ENCODE data around the gene TRAF7. TPM values are rescaled to one million over a fixed set of nuclear protein-coding genes. Genes with fewer than 3 reads are reported as not detected.
A peak's percentile ranks its signal among the peaks of the same experiment; 100 is the strongest.

TRAF7 gene
- total and polyA plus RNA-seq, 2 of the 13 experiments (the other 11 are each of a cell fraction or from before 2014, with no cell fraction given), result 47.9 to 65.6 TPM

GRCh38 chr16:2147981-2148671 is 7.5 kb upstream of the TRAF7 start, which contains the start of gene RAB26 (continued):
- TF ChIP-seq MYPOP (CRISPR knock-in tag; IDR thresholded peaks at IDR 0.05) (peak; percentile 58; the same call in 1 of the 2 replicates), ARNT (IDR thresholded peaks at IDR 0.05) (no peak), CC2D1A (CRISPR knock-in tag; IDR thresholded peaks at IDR 0.05) (no peak), ZNF569 (CRISPR knock-in tag; IDR thresholded peaks at IDR 0.05; ENCODE audit: borderline replicate concordance) (no peak), TFAP4 (IDR thresholded peaks at IDR 0.05; ENCODE audit: borderline replicate concordance, low read depth) (peak; percentile 82; the same call in 1 of the 2 replicates), ZNF441 (CRISPR knock-in tag; IDR thresholded peaks at IDR 0.05; ENCODE audit: borderline replicate concordance) (no peak), ZNF235 (CRISPR knock-in tag; IDR thresholded peaks at IDR 0.05; ENCODE audit: borderline replicate concordance) (no peak; the same call in 1 of the 2 replicates), ZNF773 (CRISPR knock-in tag; IDR thresholded peaks at IDR 0.05; ENCODE audit: borderline replicate concordance) (no peak), ZBTB7A (CRISPR knock-in tag; IDR thresholded peaks at IDR 0.05) (no peak), MXD3 (CRISPR knock-in tag; IDR thresholded peaks at IDR 0.05) (no peak), JUND (CRISPR knock-in tag; IDR thresholded peaks at IDR 0.05) (no peak), THAP8 (CRISPR knock-in tag; IDR thresholded peaks at IDR 0.05; ENCODE audit: borderline replicate concordance) (no peak), TGIF2 (CRISPR knock-in tag; IDR thresholded peaks at IDR 0.05) (peak; percentile 55; the same call in 1 of the 2 replicates), SP1 (IDR thresholded peaks at IDR 0.05) (no peak), SP1 (CRISPR knock-in tag; IDR thresholded peaks at IDR 0.05) (0 out of 2 replicates have a peak, but pooled peaks have one; percentile 23), ZNF263 (CRISPR knock-in tag; IDR thresholded peaks at IDR 0.05) (no peak), ZFP91 (CRISPR knock-in tag; IDR thresholded peaks at IDR 0.05; ENCODE audit: borderline replicate concordance) (no peak), ZNF282 (IDR thresholded peaks at IDR 0.05; ENCODE audit: partially characterized antibody) (no peak), PLSCR1 (CRISPR knock-in tag; IDR thresholded peaks at IDR 0.05; ENCODE audit: borderline replicate concordance) (no peak), MAZ (IDR thresholded peaks at IDR 0.05; ENCODE audit: borderline replicate concordance, low read depth, low read length) (0 out of 2 replicates have a peak, but pooled peaks have one; percentile 12), MAZ (CRISPR knock-in tag; IDR thresholded peaks at IDR 0.05; ENCODE audit: low read depth) (peak; percentile 54; the same call in 1 of the 2 replicates), NR1H2 (CRISPR knock-in tag; IDR thresholded peaks at IDR 0.05; ENCODE audit: borderline replicate concordance, low read depth) (no peak), CSRNP2 (CRISPR knock-in tag; conservative IDR thresholded peaks at IDR 0.05; ENCODE audit: low read depth) (no peak)
